Fibroblast of mammary gland (primary cell): Measurements from ENCODE around the gene MEAF6.

ENCODE experiments used
- DNase-seq: peaks from one replicate; pipeline ENCODE4 v3.0.0-alpha.2; 2010; ENCODE audit warnings: low read depth
- H3K4me3 ChIP-seq: 2 replicates; pipeline ENCODE4 v1.5.1; 2011; ENCODE audit warnings: low read depth, mild to moderate bottlenecking, low read length, moderate library complexity; ENCODE audit not compliant: control insufficient read depth
- TF ChIP-seq, protein P1 (sequence below): conservative IDR thresholded peaks from 2 replicates; pipeline ENCODE4 v1.5.1; 2011; ENCODE audit warnings: low read depth, low read length, inconsistent platforms; ENCODE audit not compliant: control insufficient read depth, insufficient read depth

The MEAF6 gene

GRCh38 chr1:37448185-37448584 lies 66.4 kb downstream of the MEAF6 start:
- H3K4me3 ChIP-seq, result no peak overlapping the region
- TF ChIP-seq, protein P1, sequence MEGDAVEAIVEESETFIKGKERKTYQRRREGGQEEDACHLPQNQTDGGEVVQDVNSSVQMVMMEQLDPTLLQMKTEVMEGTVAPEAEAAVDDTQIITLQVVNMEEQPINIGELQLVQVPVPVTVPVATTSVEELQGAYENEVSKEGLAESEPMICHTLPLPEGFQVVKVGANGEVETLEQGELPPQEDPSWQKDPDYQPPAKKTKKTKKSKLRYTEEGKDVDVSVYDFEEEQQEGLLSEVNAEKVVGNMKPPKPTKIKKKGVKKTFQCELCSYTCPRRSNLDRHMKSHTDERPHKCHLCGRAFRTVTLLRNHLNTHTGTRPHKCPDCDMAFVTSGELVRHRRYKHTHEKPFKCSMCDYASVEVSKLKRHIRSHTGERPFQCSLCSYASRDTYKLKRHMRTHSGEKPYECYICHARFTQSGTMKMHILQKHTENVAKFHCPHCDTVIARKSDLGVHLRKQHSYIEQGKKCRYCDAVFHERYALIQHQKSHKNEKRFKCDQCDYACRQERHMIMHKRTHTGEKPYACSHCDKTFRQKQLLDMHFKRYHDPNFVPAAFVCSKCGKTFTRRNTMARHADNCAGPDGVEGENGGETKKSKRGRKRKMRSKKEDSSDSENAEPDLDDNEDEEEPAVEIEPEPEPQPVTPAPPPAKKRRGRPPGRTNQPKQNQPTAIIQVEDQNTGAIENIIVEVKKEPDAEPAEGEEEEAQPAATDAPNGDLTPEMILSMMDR, result no peak
- DNase-seq, result no peak

DNA sequence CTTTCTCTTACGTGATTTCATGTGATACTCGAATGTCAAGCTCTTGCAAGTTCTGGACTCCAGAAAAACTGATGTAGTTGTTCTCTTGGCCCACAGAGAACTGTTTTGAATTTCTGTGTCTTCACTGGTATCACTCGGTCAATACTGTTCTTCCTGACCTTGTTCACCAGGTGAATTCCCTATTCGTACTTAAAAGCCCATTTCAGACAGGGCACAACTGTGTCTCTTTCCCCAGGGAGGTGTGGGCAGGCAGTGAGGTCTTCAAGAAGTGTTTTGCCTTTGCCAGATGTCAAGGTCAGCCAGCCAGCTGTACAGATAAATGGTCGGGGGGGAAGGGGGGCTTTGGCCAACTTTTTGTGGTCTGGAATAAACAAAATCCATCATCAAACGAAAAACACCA lies 67.7 kb downstream of the MEAF6 start:
- no peak overlapping the region for H3K4me3 ChIP-seq

DNA sequence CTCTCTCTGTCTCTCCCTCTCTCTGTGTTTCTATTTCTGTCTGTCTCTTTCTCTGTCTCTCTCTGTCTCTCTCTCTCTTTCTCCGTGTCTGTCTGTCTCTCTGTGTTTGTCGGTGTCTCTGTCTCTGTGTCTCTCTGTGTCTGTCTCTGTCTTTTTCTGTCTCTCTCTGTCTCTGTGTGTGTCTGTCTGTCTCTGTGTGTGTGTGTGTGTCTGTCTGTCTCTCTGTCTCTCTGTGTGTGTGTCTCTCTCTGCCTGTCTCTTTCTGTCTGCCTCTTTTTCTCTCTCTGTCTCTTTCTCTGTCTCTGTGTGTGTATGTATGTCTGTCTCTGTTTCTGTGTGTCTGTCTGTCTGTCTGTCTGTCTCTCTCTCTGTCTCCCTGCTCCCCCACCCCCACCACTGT lies 71.9 kb downstream of the MEAF6 start:
- TF ChIP-seq, protein P1, result no peak
- H3K4me3 ChIP-seq, result no peak overlapping the region
- DNase-seq, result no peak

More for the DNA sequence above, 67.7 kb downstream of the MEAF6 start:
- TF ChIP-seq, protein P1, result no peak
- DNase-seq, result no peak
